NCI-H146 treated with DMSO at 0.1 percent for 48 hours (cell line): ENCODE data around the gene CHAD.

Experiments
- DNase-seq: peaks from one replicate; lab custom pipeline; 2025; ENCODE audit not compliant: unreplicated experiment; lab: John Stamatoyannopoulos, UW

Gene CHAD

DNA sequence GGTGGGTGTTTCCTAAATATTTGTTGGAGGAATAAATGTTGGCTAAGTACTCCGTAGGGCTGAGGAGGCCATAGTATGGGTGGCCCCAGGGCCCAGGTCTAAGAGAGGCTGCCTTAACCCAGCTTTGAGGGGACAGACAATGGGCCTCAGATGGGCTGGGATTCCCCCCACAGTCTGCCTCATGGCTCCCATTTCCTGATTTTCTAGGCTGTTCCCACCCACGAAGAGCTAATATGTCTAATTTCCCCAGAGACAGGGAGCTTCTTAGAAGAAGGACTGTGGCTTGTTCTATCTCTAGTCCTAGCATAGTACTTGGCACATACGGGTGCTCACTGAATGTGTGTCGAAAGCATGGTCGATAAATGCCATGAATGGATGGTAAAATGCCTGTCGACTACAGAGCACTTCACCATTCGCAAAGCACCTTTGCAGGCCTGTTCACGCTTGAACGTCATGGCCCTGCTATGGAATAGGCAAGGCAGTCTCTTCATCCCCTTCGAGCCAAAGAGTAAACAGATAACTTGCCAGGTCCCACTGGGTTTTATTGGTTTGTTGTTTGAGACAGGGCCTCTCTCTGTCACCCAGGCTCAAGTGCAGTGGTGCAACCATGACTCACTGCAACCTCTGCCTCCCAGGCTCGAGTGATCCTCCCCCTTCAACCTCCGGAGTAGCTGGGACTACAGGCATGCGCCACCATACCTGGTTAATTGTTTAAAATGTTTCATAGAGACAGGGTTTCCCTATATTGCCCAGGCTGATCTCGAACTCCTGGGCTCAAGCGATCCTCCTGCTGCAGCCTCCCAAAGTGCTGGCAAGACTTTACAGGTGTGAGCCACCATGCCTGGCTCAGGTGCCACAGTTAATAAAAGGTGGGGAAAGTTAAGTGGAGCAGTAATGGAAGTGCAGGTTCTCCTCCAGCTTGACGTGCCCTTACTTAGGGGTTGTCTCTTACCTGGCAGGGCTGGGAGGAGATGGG lies 9.7 kb downstream of the CHAD start:
- DNase-seq, result no peak

DNA sequence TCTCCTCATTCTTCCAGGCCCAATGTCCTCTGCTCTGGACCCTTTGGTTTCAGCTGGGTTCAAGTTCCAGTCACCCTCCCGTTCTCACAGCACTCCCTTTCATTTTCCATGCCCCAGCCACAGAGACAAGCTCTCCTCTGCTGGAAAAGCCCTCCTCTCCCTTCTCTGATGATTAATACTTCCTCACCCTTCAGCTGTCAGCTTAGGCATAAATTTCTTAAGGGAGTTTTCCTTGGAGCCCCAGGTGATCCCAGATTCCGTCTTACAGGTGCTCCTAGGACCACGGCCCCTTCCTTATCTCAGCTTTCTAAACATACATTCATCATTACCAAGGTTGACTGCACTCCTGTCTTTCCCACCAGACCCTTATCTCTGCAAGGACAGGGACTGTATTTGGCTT lies 10.4 kb downstream of the CHAD start:
- DNase-seq, result no peak

DNA sequence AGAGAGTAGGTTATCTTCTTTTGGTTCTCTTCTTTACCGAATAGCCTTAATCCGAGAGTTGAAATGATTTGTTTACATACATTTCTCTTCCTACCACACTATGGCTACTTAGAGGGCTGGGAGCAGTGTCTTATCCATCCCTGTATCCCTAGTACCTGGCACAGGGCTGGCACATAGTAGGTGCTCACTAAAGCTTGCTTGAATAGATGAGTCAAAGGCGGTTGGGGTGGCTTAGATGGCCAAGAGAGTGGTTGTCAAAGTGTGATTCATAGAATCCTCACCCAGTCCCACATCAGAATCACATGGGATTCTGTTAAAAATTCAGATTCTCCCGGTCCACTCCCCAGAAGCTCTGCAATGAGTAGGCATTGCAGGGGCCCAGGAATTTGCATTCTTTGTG lies 11.1 kb downstream of the CHAD start:
- no peak for DNase-seq

DNA sequence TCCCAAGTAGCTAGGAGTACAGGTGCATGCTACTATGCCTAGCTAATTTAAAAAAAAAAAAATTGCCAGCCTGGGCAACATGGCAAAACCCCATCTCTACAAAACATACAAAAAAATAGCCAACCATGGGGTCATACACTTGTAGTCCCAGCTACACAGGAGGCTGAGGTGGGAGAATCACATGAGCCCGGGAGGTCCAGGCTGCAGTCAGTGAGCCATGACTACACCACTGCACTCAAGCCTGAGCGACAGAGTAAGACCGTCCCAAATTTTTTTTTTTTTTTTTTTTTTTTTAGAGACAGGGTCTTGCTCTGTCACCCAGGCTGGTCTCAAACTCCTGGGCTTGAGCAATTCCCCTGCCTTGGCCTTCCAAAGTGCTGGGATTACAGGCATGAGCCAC lies 14.8 kb downstream of the CHAD start:
- no peak for DNase-seq

DNA sequence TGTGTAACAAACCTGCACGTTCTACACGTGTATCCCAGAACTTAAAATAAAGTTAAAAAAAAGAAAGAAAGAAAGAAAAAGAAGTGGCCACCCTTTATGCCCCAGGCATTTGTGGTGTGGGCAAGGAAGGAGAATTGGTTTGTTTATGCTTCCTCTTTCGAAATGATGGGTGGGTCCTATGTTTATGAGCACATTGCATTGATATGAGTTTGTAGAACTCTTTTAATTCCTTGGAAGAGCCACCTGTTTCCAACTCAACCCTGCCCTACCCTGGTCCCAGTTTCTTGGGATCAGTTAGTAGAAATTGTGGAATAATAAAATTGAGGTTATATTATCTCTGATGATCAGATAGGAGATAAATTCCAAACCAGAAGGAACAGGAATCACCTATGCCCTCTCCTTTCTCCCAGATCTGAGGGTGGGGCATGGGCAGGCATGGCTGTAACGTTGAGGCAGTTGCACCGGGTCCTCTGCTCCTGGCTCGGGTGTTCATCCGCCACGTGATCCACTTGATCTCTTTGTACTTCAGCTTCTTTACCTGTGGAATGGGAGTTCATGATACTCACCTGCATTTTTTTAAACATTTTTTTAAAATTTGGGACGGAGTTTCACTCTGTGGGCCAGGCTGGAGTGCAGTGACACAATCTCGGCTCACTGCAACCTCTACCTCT lies 15.9 kb downstream of the CHAD start:
- no peak for DNase-seq

DNA sequence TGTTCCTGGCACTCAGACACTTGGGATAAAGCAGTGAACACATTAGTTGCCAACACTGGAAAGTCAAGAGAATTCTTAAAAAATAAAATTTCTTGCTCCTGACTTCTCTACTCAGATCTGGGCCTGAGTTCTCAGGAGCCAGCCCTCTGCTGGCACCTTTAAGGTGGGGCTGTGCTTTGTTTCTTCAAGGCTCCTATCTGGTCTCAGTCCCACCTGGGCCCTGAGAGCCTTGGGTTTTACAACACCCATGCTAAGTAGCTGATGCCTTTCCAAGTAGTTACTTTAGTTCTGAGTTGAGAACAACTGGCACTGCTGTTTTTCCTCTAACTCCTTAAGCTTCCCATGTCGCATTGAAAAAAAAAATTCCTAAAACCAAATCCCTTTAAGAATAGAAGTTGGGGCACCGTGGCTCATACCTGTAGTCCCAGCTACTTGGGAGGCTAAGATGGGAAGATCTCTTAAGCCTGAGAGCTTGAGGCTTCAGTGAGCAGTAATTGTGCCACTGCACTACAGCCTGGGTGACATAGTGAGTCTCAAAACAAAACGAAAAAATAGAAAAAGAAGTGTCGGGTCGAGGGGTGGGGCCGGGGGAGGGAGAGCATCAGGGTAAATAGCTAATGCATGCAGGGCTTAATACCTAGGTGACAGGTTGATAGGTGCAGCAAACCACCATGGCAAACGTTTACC lies 16.6 kb downstream of the CHAD start:
- no peak for DNase-seq

DNA sequence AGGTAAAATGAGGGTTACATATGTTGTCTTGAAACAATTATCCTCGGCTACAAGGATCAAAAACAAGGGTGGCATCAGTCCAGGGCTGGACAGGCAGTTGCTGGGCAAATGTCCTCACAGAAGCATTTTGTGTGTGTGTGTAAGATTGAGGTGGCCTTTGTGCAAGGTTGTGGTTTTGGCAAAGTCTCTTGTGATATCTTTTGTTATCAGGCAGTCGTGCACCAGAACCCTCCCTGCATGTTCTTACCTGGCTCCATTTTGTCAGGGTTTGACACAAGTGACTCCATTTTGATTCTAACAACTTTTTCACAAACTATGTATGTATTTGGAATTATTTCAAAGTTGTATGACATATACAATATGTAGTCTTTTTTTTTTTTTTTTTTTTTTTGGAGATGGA lies 20.0 kb downstream of the CHAD start:
- DNase-seq, result no peak

DNA sequence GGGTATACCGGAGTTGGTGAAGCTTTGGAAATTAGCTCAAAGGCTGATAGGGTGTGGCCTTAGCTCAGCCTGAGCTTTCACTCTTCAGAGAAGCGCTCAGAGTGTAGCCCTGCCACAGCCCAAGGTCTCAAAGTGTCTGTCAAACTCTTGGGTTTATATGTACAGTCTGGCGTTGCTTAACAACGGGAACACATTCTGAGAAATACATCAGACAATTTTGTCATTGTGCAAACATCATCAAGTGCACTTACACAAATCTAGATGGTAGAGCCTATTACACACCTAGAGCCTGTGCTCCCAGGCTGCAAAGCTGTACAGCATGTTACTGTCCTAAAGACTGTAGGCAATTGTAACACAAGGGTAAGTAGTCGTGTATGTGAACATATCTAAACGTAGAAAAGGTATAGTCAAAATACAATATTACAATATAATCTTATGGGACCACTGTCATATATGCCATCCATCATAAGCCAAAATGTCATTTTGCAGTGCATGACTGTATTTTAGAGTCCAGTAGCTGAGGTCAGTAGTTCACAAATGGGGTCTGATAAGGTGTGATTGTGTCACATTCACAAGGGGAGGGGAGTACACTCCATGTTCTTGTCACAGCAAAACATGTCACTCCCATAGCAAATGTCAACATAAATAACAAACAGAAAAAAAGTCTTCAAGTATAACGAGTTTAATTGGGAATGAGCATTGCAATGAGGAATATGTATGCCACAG lies 20.6 kb downstream of the CHAD start:
- DNase-seq, result no peak

DNA sequence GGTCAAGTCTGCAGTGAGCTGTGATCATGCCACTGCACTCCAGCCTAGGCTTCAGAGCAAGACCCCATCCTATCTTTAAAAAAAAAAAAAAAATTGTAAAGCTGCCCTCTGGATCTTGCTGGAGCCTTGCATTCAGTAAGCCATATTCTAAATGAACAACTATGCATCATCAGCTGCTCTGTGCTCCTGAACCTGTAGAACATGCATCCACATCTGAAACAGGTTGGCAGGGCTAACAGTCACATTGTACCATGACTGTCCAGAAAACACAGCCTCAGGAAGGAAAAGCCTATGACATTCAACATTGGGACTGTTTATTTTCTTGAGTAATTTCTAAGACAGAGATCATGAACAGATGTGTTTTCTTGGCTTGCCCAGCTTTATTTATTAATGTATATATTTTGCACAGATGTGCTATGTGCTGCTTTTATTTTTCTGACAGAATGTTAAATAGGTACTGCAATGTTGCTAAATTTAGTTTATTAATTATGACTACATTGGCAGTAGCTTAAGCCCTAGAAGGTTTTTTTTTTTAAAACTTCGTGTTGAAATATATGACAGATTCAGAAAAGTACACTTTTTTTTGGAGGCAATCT lies 22.9 kb downstream of the CHAD start:
- DNase-seq, result no peak

DNA sequence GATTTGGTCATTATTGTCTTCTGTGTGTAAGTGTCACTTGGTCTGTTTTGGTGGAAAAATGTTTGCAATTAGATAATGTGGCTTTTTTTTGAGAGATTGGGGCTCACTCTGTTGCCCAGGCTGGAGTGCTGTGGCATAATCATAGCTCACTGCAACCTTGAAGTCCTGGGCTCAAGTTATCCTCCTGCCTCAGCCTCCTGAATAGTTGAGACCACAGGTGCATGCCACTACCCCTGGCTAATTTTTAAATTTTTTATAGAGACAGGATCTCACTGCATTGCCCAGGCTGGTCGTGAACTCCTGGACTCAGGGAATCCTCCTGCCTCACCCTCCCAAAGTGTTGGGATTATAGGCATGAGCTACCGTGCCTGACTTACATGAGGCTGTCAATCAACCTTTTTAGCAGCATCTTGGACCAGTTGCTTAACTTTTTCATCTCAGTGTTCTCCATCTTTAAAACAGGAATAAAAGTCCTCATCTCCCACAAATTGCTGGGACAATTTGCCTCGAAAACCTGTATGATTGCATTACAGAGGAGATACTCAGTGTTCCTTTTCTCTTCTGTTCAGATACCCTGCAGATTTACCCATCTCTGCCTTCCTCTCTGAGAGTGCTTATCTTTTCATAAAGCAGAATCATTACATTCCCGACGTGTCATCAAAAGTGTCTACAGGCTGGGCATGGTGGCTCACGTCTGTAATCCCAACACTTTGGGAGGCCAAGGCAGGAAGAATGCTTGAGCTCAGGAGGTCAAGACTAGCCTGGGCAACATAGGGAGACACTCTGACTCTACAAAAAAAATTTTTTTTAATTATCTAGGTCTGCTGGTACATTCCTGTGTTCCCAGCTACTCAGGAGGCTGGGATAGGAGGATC lies 23.6 kb downstream of the CHAD start:
- no peak for DNase-seq

DNA sequence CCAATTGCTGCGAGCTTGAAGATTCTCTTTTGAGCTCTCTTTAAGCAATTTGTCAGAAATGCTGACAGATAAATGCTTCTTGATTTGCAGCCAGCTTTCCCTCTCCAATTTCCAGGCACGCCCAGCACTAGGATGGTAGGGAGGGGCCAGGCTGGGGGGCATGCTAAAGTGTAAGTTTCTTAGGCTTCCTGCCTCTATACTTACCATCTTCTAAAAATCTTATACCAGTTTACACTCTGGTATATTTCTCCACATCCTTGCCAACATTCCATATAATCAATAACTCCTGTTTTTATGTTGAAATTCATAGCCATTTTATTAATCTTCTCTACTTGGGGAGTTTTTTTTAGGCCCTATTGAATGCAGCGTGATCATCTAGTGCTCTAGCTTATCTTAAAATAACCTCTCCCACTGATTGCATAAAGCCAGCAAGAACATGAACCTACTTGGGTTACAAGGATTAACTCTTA lies 25.1 kb downstream of the CHAD start:
- DNase-seq, result no peak

DNA sequence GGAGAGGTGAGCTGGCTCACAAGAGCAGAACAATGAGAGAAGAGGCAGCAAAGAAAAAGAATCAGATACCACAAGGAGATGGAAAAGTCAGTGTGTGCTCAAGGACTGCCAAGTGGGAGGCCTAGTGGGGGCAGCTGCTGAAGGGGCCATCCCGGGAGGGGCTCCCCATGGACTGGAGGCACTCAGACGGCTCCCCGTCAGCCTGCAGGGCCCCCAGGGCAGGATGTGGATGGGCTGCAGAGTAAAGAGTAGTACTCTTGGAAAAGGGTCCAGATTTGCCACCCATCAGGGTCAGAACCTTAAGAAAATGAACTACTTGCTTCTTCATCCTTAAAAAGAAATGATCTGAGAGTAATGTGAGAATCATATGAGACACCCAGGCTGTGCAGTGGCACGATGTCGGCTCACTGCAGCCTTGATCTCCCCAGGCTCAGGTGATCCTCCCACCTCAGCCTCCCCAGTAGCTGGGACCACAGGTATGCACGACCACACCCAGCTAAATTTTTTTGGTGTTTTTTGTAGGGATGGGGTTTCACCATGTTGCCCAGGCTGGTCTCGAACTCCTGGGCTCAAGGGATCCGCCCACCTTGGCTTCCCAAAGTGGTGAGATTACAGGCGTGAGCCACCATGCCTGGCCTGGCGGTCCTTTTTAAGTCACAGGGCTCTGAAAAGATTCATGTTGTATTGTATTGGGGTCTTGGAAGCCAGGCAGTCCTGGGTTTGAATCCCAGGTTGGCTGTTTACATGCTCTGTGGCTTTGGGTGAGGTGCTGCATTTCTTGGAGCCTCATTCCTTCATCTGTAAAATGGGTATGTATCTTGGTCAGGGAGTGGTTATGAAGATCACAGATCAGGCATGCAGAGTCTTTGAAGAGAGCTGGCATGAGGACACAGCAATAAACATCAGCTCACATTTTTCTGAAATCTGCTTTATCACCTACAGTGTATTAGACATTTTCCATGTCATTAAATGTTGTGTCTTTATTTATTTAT lies 27.5 kb downstream of the CHAD start:
- DNase-seq, result no peak

DNA sequence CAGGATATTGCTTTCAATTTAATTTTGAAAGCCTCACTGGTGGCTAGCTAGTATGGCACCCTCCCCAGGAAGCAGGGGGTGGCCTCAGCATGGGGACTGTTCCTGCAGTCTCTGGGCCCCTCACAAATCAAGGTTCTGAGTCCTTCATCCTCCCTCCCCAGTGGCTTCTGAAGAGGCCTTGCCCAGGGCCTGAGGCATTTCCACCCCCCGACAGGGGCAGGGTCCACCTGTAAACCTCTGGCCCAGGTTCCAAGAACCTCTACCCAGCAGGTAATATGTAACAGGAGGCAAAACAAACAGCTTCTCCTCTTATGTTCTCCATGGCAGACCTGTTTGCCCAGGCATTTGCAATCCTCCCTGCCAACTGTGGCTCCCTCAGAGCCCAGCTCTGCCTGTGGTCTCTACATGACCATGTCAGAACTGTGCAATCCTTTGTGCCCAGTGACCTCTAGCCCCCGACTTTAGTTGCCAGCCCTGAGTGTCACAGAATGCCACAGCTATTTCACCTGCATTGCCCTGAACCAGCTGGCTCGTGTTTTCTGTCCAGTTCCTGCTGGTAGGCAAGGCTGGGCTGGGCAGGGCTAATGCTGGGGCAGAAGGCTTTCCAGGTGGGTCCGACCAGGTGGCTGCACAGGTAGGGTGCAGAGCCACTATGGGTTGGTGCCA lies 28.4 kb downstream of the CHAD start:
- peak; percentile 68 for DNase-seq

DNA sequence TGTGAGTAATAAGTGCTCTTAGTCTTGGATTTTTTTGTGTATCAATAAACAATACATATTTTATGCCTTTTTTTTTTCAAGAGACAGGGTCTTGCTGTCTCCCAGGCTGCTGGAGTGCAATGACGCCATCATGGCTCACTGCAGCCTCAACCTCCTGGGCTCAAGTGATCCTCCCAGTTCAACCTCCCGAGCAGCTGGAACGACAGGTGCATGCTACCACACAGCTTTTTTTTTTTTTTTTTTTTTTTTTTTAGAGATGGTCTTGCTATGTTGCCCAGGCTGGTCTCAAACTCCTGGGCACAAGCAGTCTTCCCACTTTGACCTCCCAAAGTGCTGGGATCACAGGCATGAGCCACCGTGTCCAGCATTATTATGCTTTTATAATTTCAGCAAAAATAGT lies 29.7 kb downstream of the CHAD start:
- no peak for DNase-seq

DNA sequence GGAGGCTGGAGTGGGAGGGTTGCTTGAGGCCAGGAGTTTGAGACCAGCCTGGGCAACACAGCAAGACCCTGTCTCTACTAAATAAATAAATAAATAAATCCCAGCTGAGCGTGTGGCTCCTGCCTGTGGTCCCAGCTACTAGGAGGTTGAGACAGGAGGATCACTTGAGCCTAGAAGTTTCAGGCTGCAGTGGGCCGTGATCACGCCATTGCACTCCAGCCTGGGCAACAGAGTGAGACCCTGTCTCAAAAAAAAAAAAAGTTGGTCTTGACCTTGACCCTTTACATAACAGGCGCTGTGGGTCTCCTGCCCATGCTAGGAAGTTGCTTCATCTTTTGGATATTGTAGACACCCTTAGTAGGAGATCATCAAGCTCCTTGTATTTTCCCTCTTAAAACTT lies 31.3 kb downstream of the CHAD start:
- no peak for DNase-seq

DNA sequence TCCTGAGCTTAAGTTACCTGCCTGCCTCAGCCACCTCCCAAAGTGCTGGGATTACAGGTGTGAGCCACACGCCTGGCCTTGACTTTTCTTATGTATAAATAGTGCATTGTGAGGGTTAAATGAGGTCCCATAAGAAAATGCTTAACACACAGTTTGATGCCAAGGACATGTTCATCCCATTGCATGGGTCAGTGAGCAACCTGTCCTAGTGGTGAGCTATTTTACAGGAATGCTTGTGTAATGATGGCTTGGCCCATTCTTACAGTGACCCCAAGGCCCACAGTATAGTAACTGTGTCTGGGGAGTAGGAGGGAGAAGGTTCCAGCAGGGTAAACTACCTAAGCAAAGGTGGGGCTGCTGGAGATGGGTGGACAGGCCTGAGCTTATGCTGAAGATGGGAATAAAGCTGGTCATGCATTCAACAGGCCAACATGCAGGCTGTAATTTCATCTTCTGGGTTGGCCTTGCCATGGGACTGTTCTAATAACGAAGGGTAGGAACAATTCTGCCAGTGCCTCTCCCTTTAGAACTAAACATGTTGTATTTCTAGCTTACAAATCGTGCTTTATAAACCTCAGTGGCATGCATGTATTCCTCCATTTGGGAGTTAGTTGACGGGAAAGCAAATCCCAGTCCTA lies 36.4 kb downstream of the CHAD start:
- DNase-seq, result no peak

DNA sequence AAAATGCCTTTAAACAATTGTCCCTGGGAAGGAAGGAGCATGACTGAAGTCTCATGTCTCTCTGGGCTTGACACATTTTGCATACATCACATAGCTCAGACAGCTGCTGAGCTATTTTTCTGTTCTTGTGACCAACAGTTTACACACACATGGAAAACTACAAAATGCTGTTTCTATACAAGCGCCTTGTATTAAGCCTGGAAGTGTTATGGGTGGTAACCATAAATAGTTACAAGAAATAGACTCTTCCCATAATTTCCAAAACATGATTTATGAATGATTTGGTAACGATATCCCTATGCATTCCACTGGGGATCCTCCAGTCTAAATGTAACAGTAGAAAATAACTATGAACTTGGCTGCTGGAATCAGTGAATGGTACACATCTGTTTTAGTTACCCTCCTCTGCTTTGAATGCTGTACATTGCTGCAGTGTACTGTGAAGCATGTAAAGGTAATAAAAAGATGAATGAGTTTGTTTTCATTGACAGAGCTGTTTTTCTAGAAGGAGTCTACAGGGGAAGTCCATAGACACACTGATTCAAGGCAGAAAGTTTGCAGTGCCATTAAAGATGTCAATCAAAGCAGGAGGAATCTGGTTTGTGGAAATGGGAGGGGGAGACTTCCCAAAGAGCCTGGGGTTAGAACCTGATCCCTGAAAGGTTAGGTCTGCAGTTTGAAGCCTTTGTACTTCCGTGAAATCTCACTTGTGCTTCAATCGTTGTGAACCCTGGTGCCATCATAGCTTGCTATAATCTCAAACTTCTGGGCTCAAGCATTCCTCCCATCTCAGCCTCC lies 37.7 kb downstream of the CHAD start:
- no peak for DNase-seq
